Neural crest cell (in vitro differentiated cells): ENCODE results near the gene ACCSL. TPM values are rescaled to one million over a fixed set of nuclear protein-coding genes. Genes with fewer than 3 reads are reported as not detected.

Experiments used
- DNase-seq: peaks from one replicate; pipeline ENCODE4 v3.0.0; 2021; ENCODE audit warnings: low read depth, mixed read lengths, low spot score
- H3K27ac Mint-ChIP-seq: one replicate; pipeline ENCODE4 v1.8.0; 2021; ENCODE audit warnings: mild to moderate bottlenecking, mixed read lengths; ENCODE audit not compliant: unreplicated experiment
- H3K27me3 Mint-ChIP-seq: 2 replicates; pipeline ENCODE4 v1.8.0; 2021; ENCODE audit warnings: low read depth, mild to moderate bottlenecking, mixed read lengths
- H3K36me3 Mint-ChIP-seq: 2 replicates; pipeline ENCODE4 v1.8.0; 2021; ENCODE audit warnings: low read depth, mild to moderate bottlenecking, mixed read lengths
- H3K4me1 Mint-ChIP-seq: 2 replicates; pipeline ENCODE4 v1.8.0; 2021; ENCODE audit warnings: mixed read lengths
- H3K4me3 Mint-ChIP-seq: one replicate; pipeline ENCODE4 v1.8.0; 2021; ENCODE audit warnings: mild to moderate bottlenecking, mixed read lengths
- H3K9me3 Mint-ChIP-seq: 2 replicates; pipeline ENCODE4 v1.8.0; 2021; ENCODE audit warnings: mixed read lengths
- CTCF ChIP-seq: fragments of 200-600 bp; sonication (generic); conservative IDR thresholded peaks from 2 replicates; pipeline ENCODE4 v1.5.0; 2021; ENCODE audit warnings: antibody characterized with exemption, mild to moderate bottlenecking
- total RNA-seq: library from RNA; stranded (reverse); gene quantifications from 2 replicates; pipeline ENCODE4 v1.2.1, GENCODE V29; 2021

Gene ACCSL
- total RNA-seq, 1 donor from 2014 or later, result not detected

- peaks cover 11% of the 10 kb centered on the region for H3K9me3 Mint-ChIP-seq
- no peak overlapping the region for H3K27ac Mint-ChIP-seq
- TF ChIP-seq CTCF, result no peak
- H3K4me3 Mint-ChIP-seq, result no peak overlapping the region
- peaks cover 20% of the 10 kb centered on the region for H3K36me3 Mint-ChIP-seq
- DNase-seq, result no peak
- H3K4me1 Mint-ChIP-seq, result no peaks in the 10 kb centered on the region
- peaks cover 11% of the 10 kb centered on the region for H3K27me3 Mint-ChIP-seq
Observed at GRCh38 chr11:44088377-44088776, 40.6 kb downstream of the ACCSL start.

GRCh38 chr11:44088871-44089270, 41.1 kb downstream of the ACCSL start:
- H3K9me3 Mint-ChIP-seq, result peaks cover 11% of the 10 kb centered on the region
- H3K36me3 Mint-ChIP-seq, result peaks cover 19% of the 10 kb centered on the region
- H3K27ac Mint-ChIP-seq, result no peak overlapping the region
- H3K4me1 Mint-ChIP-seq, result no peaks in the 10 kb centered on the region
- no peak for TF ChIP-seq CTCF
- H3K4me3 Mint-ChIP-seq, result no peak overlapping the region
- DNase-seq, result no peak
- H3K27me3 Mint-ChIP-seq, result peaks cover 11% of the 10 kb centered on the region

- Mint-ChIP-seq H3K4me1 (peaks cover 11% of the 10 kb centered on the region), H3K36me3 (peaks cover 15% of the 10 kb centered on the region), H3K4me3 (no peak overlapping the region), H3K9me3 (peaks cover 9% of the 10 kb centered on the region), H3K27me3 (peaks cover 15% of the 10 kb centered on the region), H3K27ac (no peak overlapping the region)
- no peak for DNase-seq
- no peak for TF ChIP-seq CTCF
Observed at GRCh38 chr11:44090539-44090938, 42.8 kb downstream of the ACCSL start.

GRCh38 chr11:44094260-44094868, 46.6 kb downstream of the ACCSL start:
- Mint-ChIP-seq H3K4me1 (peaks cover 19% of the 10 kb centered on the region), H3K27ac (no peak overlapping the region), H3K9me3 (no peaks in the 10 kb centered on the region), H3K4me3 (peak overlapping the region; percentile 91), H3K27me3 (peaks cover 15% of the 10 kb centered on the region), H3K36me3 (peaks cover 2% of the 10 kb centered on the region)
- DNase-seq, result peak; percentile 88
- peak; percentile 82 for TF ChIP-seq CTCF

GRCh38 chr11:44095506-44096359, 48.0 kb downstream of the ACCSL start, which contains the start of gene EXT2:
Gene EXT2, plus strand, starts transcription at chr11:44095678. Its CDS starts 12,035 bp downstream, at chr11:44107713.
- no peaks in the 10 kb centered on the region for H3K9me3 Mint-ChIP-seq
- peaks cover 8% of the 10 kb centered on the region for H3K36me3 Mint-ChIP-seq
- DNase-seq, result peak; percentile 82
- H3K4me1 Mint-ChIP-seq, result peaks cover 19% of the 10 kb centered on the region
- no peak within 1 kb of the TSS for H3K27ac Mint-ChIP-seq
- TF ChIP-seq CTCF, result peak; percentile 89
- H3K4me3 Mint-ChIP-seq, result peak within 1 kb of the TSS; percentile 93
- peaks cover 13% of the 10 kb centered on the region for H3K27me3 Mint-ChIP-seq
